HCT116 (cell line): ENCODE results near the gene CCDC127. TPM values are rescaled to one million over a fixed set of nuclear protein-coding genes. Genes with fewer than 3 reads are reported as not detected.

Source experiments
- ATAC-seq: fragments of 200-7000 bp; cut with Tn5 transposase; 2 replicates; pipeline ENCODE4 v1.9.1; 2020; ENCODE audit warnings: mild to moderate bottlenecking, moderate library complexity
- BruUV-seq: library from RNA; stranded (reverse); fragments of 400-500 nt; replicated peaks from 2 replicates; lab custom pipeline; 2021; lab: Mats Ljungman, UMichigan
- CTCF ChIA-PET: fragments of 300-600 bp; sonication (Branson Sonifier 250); formaldehyde crosslinking; loops from one replicate; lab custom pipeline; 2021; ENCODE audit warnings: antibody characterized with exemption; lab: Charles Lee
- POLR2A ChIA-PET: fragments of 300-600, 350-600 bp; sonication (Branson Sonifier 250); formaldehyde crosslinking; loops from one replicate; lab custom pipeline; 2021; ENCODE audit warnings: antibody characterized with exemption; lab: Charles Lee
- RAD21 ChIA-PET, 2 experiments: fragments of 300-600 bp; sonication (Branson Sonifier 250); formaldehyde crosslinking; loops; one replicate each; lab custom pipeline; 2023; ENCODE audit warnings: low total read pairs in 2 of 2; ENCODE audit not compliant: uncharacterized antibody in 2 of 2, unreplicated experiment in 2 of 2, low non-redundant PET in 1 of 2; lab: Charles Lee
- DNase-seq: peaks from one replicate; pipeline ENCODE4 v3.0.0-alpha.2; 2010; ENCODE audit warnings: low read depth, low spot score
- H2AFZ ChIP-seq: fragments of 200-600 bp; shearing (Covaris generic), sonication (generic); 2 replicates; pipeline ENCODE4 v1.6.1; 2017; ENCODE audit warnings: low read depth, mixed run types, mixed read lengths, antibody characterized with exemption, low read length; ENCODE audit not compliant: poor library complexity, severe bottlenecking
- H3K27ac ChIP-seq: 2 replicates; pipeline ENCODE4 v1.5.1; 2012; ENCODE audit warnings: low read depth, low read length
- H3K27me3 ChIP-seq: fragments of 200-600 bp; sonication (generic); 2 replicates; pipeline ENCODE4 v1.6.1; 2016; ENCODE audit warnings: mixed run types, low read length, mixed read lengths; ENCODE audit not compliant: insufficient read depth
- H3K36me3 ChIP-seq, 2 experiments: fragments of 200-500 bp in 1 of 2; fragments of 200-600 bp in 1 of 2; sonication (Bioruptor generic) in 1 of 2; sonication (generic) in 1 of 2; 2 replicates each; pipeline versions ENCODE4 v1.5.1 to v1.6.1; 2014 to 2016; ENCODE audit warnings: low read length in 2 of 2, inconsistent platforms in 1 of 2, mixed read lengths in 1 of 2, mixed run types in 1 of 2; ENCODE audit not compliant: insufficient read depth in 2 of 2, control insufficient read depth in 1 of 2
- H3K4me1 ChIP-seq, 2 experiments: fragments of 200-600 bp in 1 of 2; sonication (generic) in 1 of 2; 2 replicates each; pipeline versions ENCODE4 v1.5.1 to v1.6.1; 2012 to 2017; ENCODE audit warnings: low read length in 2 of 2, inconsistent platforms in 1 of 2, mild to moderate bottlenecking in 1 of 2, mixed read lengths in 1 of 2, mixed run types in 1 of 2, moderate library complexity in 1 of 2; ENCODE audit not compliant: insufficient read depth in 2 of 2, control insufficient read depth in 1 of 2
- H3K4me2 ChIP-seq: fragments of 200-600 bp; sonication (generic); 2 replicates; pipeline ENCODE4 v1.6.1; 2017; ENCODE audit warnings: mixed run types, low read length, mixed read lengths
- H3K4me3 ChIP-seq, 2 experiments: fragments of 200-600 bp in 1 of 2; sonication (generic) in 1 of 2; replicated peaks in 1 of 2; 2 replicates each; pipeline ENCODE4 v1.5.1; 2011 to 2016; ENCODE audit warnings: low read length in 2 of 2, control low read depth in 1 of 2, low read depth in 1 of 2, mild to moderate bottlenecking in 1 of 2, mixed read lengths in 1 of 2, mixed run types in 1 of 2
- H3K79me2 ChIP-seq: fragments of 200-600 bp; sonication (generic); 2 replicates; pipeline ENCODE4 v1.6.1; 2017; ENCODE audit warnings: mild to moderate bottlenecking, mixed run types, low read length, moderate library complexity, mixed read lengths; ENCODE audit not compliant: insufficient read depth
- H3K9ac ChIP-seq: fragments of 200-600 bp; sonication (generic); 2 replicates; pipeline ENCODE4 v1.6.1; 2016; ENCODE audit warnings: low read length, mixed read lengths
- H3K9me2 ChIP-seq: fragments of 200-600 bp; sonication (generic), shearing (Covaris generic); 2 replicates; pipeline ENCODE4 v1.6.1; 2017; ENCODE audit warnings: mixed run types, mild to moderate bottlenecking, moderate library complexity; ENCODE audit not compliant: insufficient read depth
- H3K9me3 ChIP-seq, 2 experiments: fragments of 200-500 bp in 1 of 2; fragments of 200-600 bp in 1 of 2; sonication (Bioruptor generic) in 1 of 2; sonication (generic) in 1 of 2; 2 replicates each; pipeline ENCODE4 v1.6.1; 2014 to 2017; ENCODE audit warnings: low read length in 2 of 2, mixed read lengths in 2 of 2, inconsistent platforms in 1 of 2, low read depth in 1 of 2, mild to moderate bottlenecking in 1 of 2, mixed run types in 1 of 2, moderate library complexity in 1 of 2; ENCODE audit not compliant: control insufficient read depth in 1 of 2, insufficient read depth in 1 of 2
- H4K20me1 ChIP-seq: fragments of 200-600 bp; sonication (generic), shearing (Covaris generic); 2 replicates; pipeline ENCODE4 v1.6.1; 2017; ENCODE audit warnings: mixed run types, mild to moderate bottlenecking, moderate library complexity; ENCODE audit not compliant: insufficient read depth
- ATF3 ChIP-seq: IDR thresholded peaks from 2 replicates; pipeline ENCODE4 v1.6.1; 2012
- CBX3 ChIP-seq: IDR thresholded peaks from 2 replicates; pipeline ENCODE4 v1.6.1; 2012; ENCODE audit warnings: low read depth
- CEBPB ChIP-seq: IDR thresholded peaks from 2 replicates; pipeline ENCODE4 v1.6.1; 2012; ENCODE audit warnings: low read depth
- CTCF ChIP-seq, 3 experiments: fragments of 200-600 bp in 1 of 3; sonication (generic) in 1 of 3; IDR thresholded peaks in 2 of 3; conservative IDR thresholded peaks in 1 of 3; 2 replicates each; pipeline ENCODE4 v1.5.1; 2012 to 2017; ENCODE audit warnings: low read depth in 2 of 3, low read length in 2 of 3, antibody characterized with exemption in 1 of 3, borderline replicate concordance in 1 of 3, control low read depth in 1 of 3, mild to moderate bottlenecking in 1 of 3, mixed read lengths in 1 of 3, mixed run types in 1 of 3, moderate library complexity in 1 of 3; ENCODE audit not compliant: insufficient read depth in 1 of 3
- EGR1 ChIP-seq: IDR thresholded peaks from 2 replicates; pipeline ENCODE4 v1.6.1; 2012; ENCODE audit warnings: low read depth
- ELF1 ChIP-seq: IDR thresholded peaks from 2 replicates; pipeline ENCODE4 v1.6.1; 2012; ENCODE audit warnings: low read depth, borderline replicate concordance
- EZH2 ChIP-seq: fragments of 200-600 bp; sonication (generic); IDR thresholded peaks from 2 replicates; pipeline ENCODE4 v1.6.1; 2017; ENCODE audit warnings: antibody characterized with exemption, mixed run types
- EZH2phosphoT487 ChIP-seq: fragments of 200-600 bp; IDR thresholded peaks from 2 replicates; pipeline ENCODE4 v1.6.1; 2018; ENCODE audit warnings: antibody characterized with exemption, borderline replicate concordance
- FOSL1 ChIP-seq: IDR thresholded peaks from 2 replicates; pipeline ENCODE4 v1.6.1; 2012; ENCODE audit warnings: low read depth
- JUND ChIP-seq: IDR thresholded peaks from 2 replicates; pipeline ENCODE4 v1.6.1; 2012
- MAX ChIP-seq: IDR thresholded peaks from 2 replicates; pipeline ENCODE4 v1.6.1; 2012
- POLR2AphosphoS5 ChIP-seq: IDR thresholded peaks from 2 replicates; pipeline ENCODE4 v1.6.1; 2011; ENCODE audit warnings: mild to moderate bottlenecking, low read depth, low read length, moderate library complexity
- RAD21 ChIP-seq: IDR thresholded peaks from 2 replicates; pipeline ENCODE4 v1.6.1; 2012; ENCODE audit warnings: low read depth, mild to moderate bottlenecking
- REST ChIP-seq: IDR thresholded peaks from 2 replicates; pipeline ENCODE4 v1.6.1; 2012; ENCODE audit warnings: low read depth
- SP1 ChIP-seq: IDR thresholded peaks from 2 replicates; pipeline ENCODE4 v1.6.1; 2012; ENCODE audit warnings: low read depth
- SRF ChIP-seq: IDR thresholded peaks from 2 replicates; pipeline ENCODE4 v1.6.1; 2012; ENCODE audit warnings: low read depth
- ZBTB33 ChIP-seq: IDR thresholded peaks from 2 replicates; pipeline ENCODE4 v1.6.1; 2011; ENCODE audit warnings: mild to moderate bottlenecking, low read length, moderate library complexity; ENCODE audit not compliant: insufficient replicate concordance; ENCODE audit errors: extremely low read depth
- ZFX ChIP-seq: fragments of 450-650 bp; IDR thresholded peaks from 2 replicates; pipeline ENCODE4 v1.6.1; 2017
- intact Hi-C: fragments of 100-400 bp; cut with micrococcal nuclease; formaldehyde crosslinking; loops from 2 replicates; pipeline ENCODE4 v1.10.0; 2022
- total RNA-seq: library from RNA; stranded (reverse); gene quantifications from one replicate; pipeline ENCODE4 v1.2.1, GENCODE V29; 2021; ENCODE audit not compliant: unreplicated experiment

The CCDC127 gene
- total RNA-seq, 1 experiment from 2014 or later, result 5.1 TPM

GRCh38 chr5:163338-163620 lies 54.7 kb downstream of the CCDC127 start:
- Histone ChIP-seq H3K27me3 (no peaks in the 10 kb centered on the region), H2AFZ (no peak overlapping the region), H3K9me3 (no peaks in the 10 kb centered on the region), H3K4me3 (no peak overlapping the region), H3K27ac (no peak overlapping the region), H3K79me2 (no peaks in the 10 kb centered on the region), H3K4me2 (no peak overlapping the region), H4K20me1 (no peaks in the 10 kb centered on the region), H3K9ac (no peak overlapping the region), H3K4me1 (peaks cover 0 to 3% of the 10 kb centered on the region in 2 experiments; a peak in 2 of 4 replicates), H3K9me2 (no peaks in the 10 kb centered on the region), H3K36me3 (no peaks in the 10 kb centered on the region)
- TF ChIP-seq EZH2phosphoT487, result no peak
- no peak for TF ChIP-seq REST
- TF ChIP-seq RAD21, result no peak
- TF ChIP-seq ATF3, result no peak
- no peak for TF ChIP-seq POLR2AphosphoS5
- TF ChIP-seq JUND, result no peak
- TF ChIP-seq SRF, result no peak
- TF ChIP-seq CBX3, result no peak
- no peak for TF ChIP-seq EZH2
- TF ChIP-seq CTCF (IDR thresholded peaks at IDR 0.05 in 2 of 3, conservative IDR thresholded peaks at IDR 0.05 in 1 of 3; ENCODE audit: borderline replicate concordance in 1 of 3, insufficient read depth in 1 of 3, low read depth in 2 of 3, low read length in 2 of 3), result no peak
- TF ChIP-seq CEBPB, result no peak
- TF ChIP-seq EGR1, result no peak
- no peak for TF ChIP-seq ZFX
- no peak for TF ChIP-seq SP1
- no peak for TF ChIP-seq FOSL1
- TF ChIP-seq ZBTB33, result no peak
- TF ChIP-seq ELF1, result no peak
- no peak for TF ChIP-seq MAX
- ATAC-seq (no peak), DNase-seq (no peak)
- CTCF ChIA-PET, result no interaction called here
- intact Hi-C loops, result no loop called here
- BruUV-seq, result no TSS peak
- RAD21 ChIA-PET, result no interaction called here
- POLR2A ChIA-PET, result no interaction called here
